Esophagus muscularis mucosa (tissue), 3 donors: ENCODE measurements around the gene CERS5.

ENCODE experiments used
- CTCF ChIP-seq, 3 experiments: fragments of 200-600 bp in 2 of 3; fragments of 450-650 bp in 1 of 3; sonication (generic) in 2 of 3; IDR thresholded peaks; one replicate each; pipeline ENCODE4 v1.5.1; 2017 to 2019; ENCODE audit warnings: antibody characterized with exemption in 3 of 3, mild to moderate bottlenecking in 2 of 3, moderate library complexity in 1 of 3
- POLR2A ChIP-seq: fragments of 450-650 bp; IDR thresholded peaks from one replicate; pipeline ENCODE4 v1.6.1; 2017; ENCODE audit warnings: antibody characterized with exemption, moderate library complexity, mild to moderate bottlenecking, low read depth
- POLR2AphosphoS5 ChIP-seq, 2 donors: sonication (generic); formaldehyde crosslinking; IDR thresholded peaks; one replicate each; pipeline ENCODE4 v1.6.1; 2017; ENCODE audit warnings: antibody characterized with exemption in 2 of 2

GRCh38 chr12:50111395-50111692 is 55.8 kb downstream of the CERS5 start:
- TF ChIP-seq CTCF (IDR thresholded peaks at IDR 0.05): no peak
- TF ChIP-seq POLR2AphosphoS5 (IDR thresholded peaks at IDR 0.05): no peak
- TF ChIP-seq POLR2A: no peak
